PC-3 (cell line): ENCODE measurements around the gene COMMD7. TPM values are rescaled to one million over a fixed set of nuclear protein-coding genes. Genes with fewer than 3 reads are reported as not detected.

Experiments used
- ATAC-seq: fragments of 200-7000 bp; cut with Tn5 transposase; 2 replicates; pipeline ENCODE4 v1.9.1; 2020; ENCODE audit warnings: mild to moderate bottlenecking, moderate library complexity
- BruUV-seq: library from RNA; stranded (reverse); fragments of 400-500 nt; replicated peaks from 2 replicates; lab custom pipeline; 2021; lab: Mats Ljungman, UMichigan
- CTCF ChIA-PET: fragments of 300-600 bp; sonication (Branson Sonifier 250); formaldehyde crosslinking; loops from one replicate; lab custom pipeline; 2022; ENCODE audit warnings: antibody characterized with exemption; lab: Charles Lee
- POLR2A ChIA-PET: fragments of 300-600 bp; sonication (Branson Sonifier 250); formaldehyde crosslinking; loops from one replicate; lab custom pipeline; 2022; ENCODE audit warnings: antibody characterized with exemption; ENCODE audit not compliant: unreplicated experiment; lab: Charles Lee
- DNase-seq: peaks from one replicate; pipeline ENCODE4 v3.0.0-alpha.2; 2015
- H2AFZ ChIP-seq: fragments of 300-600 bp; sonication (generic); 2 replicates; pipeline ENCODE4 v1.6.0; 2016; ENCODE audit warnings: antibody characterized with exemption, low read length
- H3F3A ChIP-seq: fragments of 300-600 bp; sonication (generic); one replicate; pipeline ENCODE4 v1.6.0; 2017; ENCODE audit warnings: antibody characterized with exemption, low read length, control low read depth, mild to moderate bottlenecking; ENCODE audit not compliant: unreplicated experiment
- H3K27ac ChIP-seq: fragments of 300-600 bp; sonication (generic); 2 replicates; pipeline ENCODE4 v1.5.1; 2016; ENCODE audit warnings: mild to moderate bottlenecking, low read length
- H3K27me3 ChIP-seq: fragments of 300-600 bp; sonication (generic); 2 replicates; pipeline ENCODE4 v1.6.1; 2016; ENCODE audit warnings: low read length, mixed read lengths
- H3K36me3 ChIP-seq: fragments of 300-600 bp; sonication (generic); 2 replicates; pipeline ENCODE4 v1.6.1; 2016; ENCODE audit warnings: low read depth, mixed run types, low read length, mixed read lengths
- H3K4me1 ChIP-seq: fragments of 300-600 bp; sonication (generic); 2 replicates; pipeline ENCODE4 v1.5.1; 2016; ENCODE audit warnings: low read length; ENCODE audit not compliant: insufficient read depth
- H3K4me2 ChIP-seq: fragments of 300-600 bp; sonication (generic); 2 replicates; pipeline ENCODE4 v1.6.0; 2016; ENCODE audit warnings: low read length
- H3K4me3 ChIP-seq: fragments of 300-600 bp; sonication (generic); 2 replicates; pipeline ENCODE4 v1.5.1; 2016; ENCODE audit warnings: mild to moderate bottlenecking, low read length, mixed read lengths
- H3K79me2 ChIP-seq: fragments of 300-600 bp; sonication (generic); 2 replicates; pipeline ENCODE4 v1.6.1; 2017; ENCODE audit warnings: low read length, mixed read lengths
- H3K9ac ChIP-seq: fragments of 300-600 bp; sonication (generic); 2 replicates; pipeline ENCODE4 v1.6.0; 2016; ENCODE audit warnings: mild to moderate bottlenecking, low read length
- H3K9me2 ChIP-seq: fragments of 300-600 bp; sonication (generic); replicated peaks from 2 replicates; pipeline ENCODE4 v1.6.1; 2016; ENCODE audit warnings: mixed run types, low read length, mixed read lengths
- H3K9me3 ChIP-seq: fragments of 300-600 bp; sonication (generic); 2 replicates; pipeline ENCODE4 v1.6.1; 2016; ENCODE audit warnings: low read length, mixed read lengths
- H4K20me1 ChIP-seq: fragments of 300-600 bp; sonication (generic); 2 replicates; pipeline ENCODE4 v1.6.1; 2016; ENCODE audit warnings: low read length, mixed read lengths
- CTCF ChIP-seq: fragments of 300-600 bp; sonication (generic); conservative IDR thresholded peaks from 2 replicates; pipeline ENCODE4 v1.5.1; 2017; ENCODE audit warnings: antibody characterized with exemption, low read depth, mild to moderate bottlenecking, low read length
- EZH2 ChIP-seq: fragments of 300-600 bp; sonication (generic); IDR thresholded peaks from one replicate; pipeline ENCODE4 v1.6.1; 2017; ENCODE audit warnings: antibody characterized with exemption, mild to moderate bottlenecking, low read length; ENCODE audit not compliant: unreplicated experiment
- EZH2phosphoT487 ChIP-seq: fragments of 300-600 bp; sonication (generic); IDR thresholded peaks from 2 replicates; pipeline ENCODE4 v1.6.1; 2018; ENCODE audit warnings: mild to moderate bottlenecking, antibody characterized with exemption, low read length, borderline replicate concordance
- intact Hi-C: fragments of 100-400 bp; cut with micrococcal nuclease; formaldehyde crosslinking; loops from 2 replicates; pipeline ENCODE4 v1.9.0; 2023
- total RNA-seq: library from RNA; depleted of rRNA; stranded (reverse); fragments of >200 nt; gene quantifications from 2 replicates; pipeline ENCODE4 v1.2.3, GENCODE V29; 2014

COMMD7 gene
- total RNA-seq, 1 experiment from 2014 or later = 33.5 TPM

DNA sequence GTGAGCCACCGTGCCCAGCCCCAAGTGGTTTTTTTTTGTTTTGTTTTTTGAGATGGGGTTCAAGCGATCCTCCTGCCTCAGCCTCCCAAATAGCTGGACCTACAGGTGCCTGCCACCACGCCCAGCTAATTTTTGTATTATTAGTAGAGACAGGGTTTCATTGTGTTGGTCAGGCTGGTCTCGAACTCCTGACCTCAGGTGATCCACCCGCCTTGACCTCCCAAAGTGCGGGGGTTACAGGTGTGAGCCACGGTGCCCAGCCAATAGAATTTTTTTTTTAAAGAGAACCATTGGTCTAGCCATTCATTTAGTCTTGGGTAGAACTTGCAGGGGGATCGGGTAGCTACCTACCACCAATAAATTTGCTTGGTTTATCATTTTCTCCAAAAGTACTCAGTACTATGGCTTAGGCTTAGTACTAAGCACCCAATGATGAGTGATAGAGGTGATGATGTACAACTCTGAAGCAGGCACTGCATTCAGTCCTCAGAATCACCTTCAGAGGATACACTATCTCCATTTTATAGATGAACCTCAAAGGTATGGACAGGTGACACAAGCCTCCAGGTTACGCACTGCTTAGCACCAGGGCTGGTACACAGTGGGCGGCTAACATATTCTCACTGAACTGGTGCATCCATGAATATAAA is 56.6 kb downstream of the COMMD7 start:
- Histone ChIP-seq H3K9ac (no peak overlapping the region), H3K9me3 (no peaks in the 10 kb centered on the region), H3F3A (no peaks in the 10 kb centered on the region), H3K79me2 (no peaks in the 10 kb centered on the region), H3K27ac (no peak overlapping the region), H3K4me2 (no peak overlapping the region), H3K36me3 (no peaks in the 10 kb centered on the region), H2AFZ (no peak overlapping the region), H3K9me2 (no peaks in the 10 kb centered on the region), H3K27me3 (no peaks in the 10 kb centered on the region), H3K4me3 (no peak overlapping the region), H4K20me1 (no peaks in the 10 kb centered on the region), H3K4me1 (peaks cover 3% of the 10 kb centered on the region)
- intact Hi-C loops = no loop called here
- no TSS peak for BruUV-seq
- ChIA-PET POLR2A (no interaction called here), CTCF (no interaction called here)
- TF ChIP-seq CTCF = no peak
- TF ChIP-seq EZH2 = no peak
- TF ChIP-seq EZH2phosphoT487 = no peak
- no peak for ATAC-seq
- DNase-seq = no peak

GRCh38 chr20:32685541-32686529 is 57.4 kb downstream of the COMMD7 start:
- POLR2A ChIA-PET = no interaction called here
- H3K9me3 ChIP-seq = no peaks in the 10 kb centered on the region
- H2AFZ ChIP-seq = no peak overlapping the region
- H3K4me1 ChIP-seq = peaks cover 11% of the 10 kb centered on the region
- no peak overlapping the region for H3K27ac ChIP-seq
- no peaks in the 10 kb centered on the region for H3K27me3 ChIP-seq
- H3K79me2 ChIP-seq = no peaks in the 10 kb centered on the region
- H3K4me2 ChIP-seq = no peak overlapping the region
- no peaks in the 10 kb centered on the region for H3F3A ChIP-seq
- CTCF ChIA-PET = interaction anchor here (0.7 kb wide), 1 partner anchor 668 kb away, joined by 4 read pairs; no protein-coding TSS in a partner anchor
- DNase-seq (no peak), ATAC-seq (no peak)
- BruUV-seq = no TSS peak
- intact Hi-C loops = no loop called here
- no peak overlapping the region for H3K4me3 ChIP-seq
- H4K20me1 ChIP-seq = no peaks in the 10 kb centered on the region
- TF ChIP-seq EZH2 (no peak), CTCF (no peak), EZH2phosphoT487 (no peak)
- H3K9me2 ChIP-seq = no peaks in the 10 kb centered on the region
- H3K36me3 ChIP-seq = no peaks in the 10 kb centered on the region
- no peak overlapping the region for H3K9ac ChIP-seq
